Peyer's patch (tissue), 4 donors: Measurements from ENCODE around the gene DHX16. TPM values are rescaled to one million over a fixed set of nuclear protein-coding genes. Genes with fewer than 3 reads are reported as not detected.

Source experiments
- DNase-seq, 3 donors: peaks; one replicate each; pipeline ENCODE4 v3.0.0-alpha.2; 2017 to 2019
- H3K27ac ChIP-seq, 4 donors: fragments of 200-600 bp; sonication (generic); one replicate each; pipeline ENCODE4 v1.5.1; 2016 to 2019
- H3K27me3 ChIP-seq, 2 donors: fragments of 200-600 bp; sonication (generic); one replicate each; pipeline ENCODE4 v1.5.1; 2019
- H3K36me3 ChIP-seq, 3 donors: fragments of 200-600 bp; sonication (generic); one replicate each; pipeline ENCODE4 v1.5.1; 2016 to 2019
- H3K4me1 ChIP-seq, 4 donors: fragments of 200-600 bp; sonication (generic); one replicate each; pipeline ENCODE4 v1.5.1; 2016 to 2019
- H3K4me3 ChIP-seq, 4 donors: fragments of 200-600 bp; sonication (generic); 1 replicate in 3 of 4; 2 replicates in 1 of 4; pipeline ENCODE4 v1.5.1; 2016 to 2019; ENCODE audit warnings: mild to moderate bottlenecking in 1 of 4
- H3K9me3 ChIP-seq, 4 donors: fragments of 200-600 bp; sonication (generic); one replicate each; pipeline ENCODE4 v1.5.1; 2016 to 2019; ENCODE audit warnings: mild to moderate bottlenecking in 1 of 4
- POLR2A ChIP-seq, 2 donors: fragments of 450-650 bp; IDR thresholded peaks; one replicate each; pipeline ENCODE4 v1.5.1; 2017; ENCODE audit warnings: antibody characterized with exemption in 2 of 2, mild to moderate bottlenecking in 2 of 2, moderate library complexity in 2 of 2
- total RNA-seq, 4 donors: library from RNA; depleted of rRNA; stranded (reverse); fragments of >200 nt; gene quantifications; one replicate each; pipeline ENCODE4 v1.1.0, GENCODE V29; 2016
- TF ChIP-seq, protein P1 (sequence below), 6 experiments: fragments of 450-650 bp in 4 of 6; fragments of 200-600 bp in 2 of 6; sonication (generic) in 1 of 6; IDR thresholded peaks; one replicate each; pipeline ENCODE4 v1.5.1; 2017 to 2019; ENCODE audit warnings: antibody characterized with exemption in 6 of 6, mild to moderate bottlenecking in 3 of 6, moderate library complexity in 1 of 6

DHX16 gene
- total RNA-seq, 4 donors from 2014 or later: 39.6 to 68.1 (median 58.2) TPM

DNA sequence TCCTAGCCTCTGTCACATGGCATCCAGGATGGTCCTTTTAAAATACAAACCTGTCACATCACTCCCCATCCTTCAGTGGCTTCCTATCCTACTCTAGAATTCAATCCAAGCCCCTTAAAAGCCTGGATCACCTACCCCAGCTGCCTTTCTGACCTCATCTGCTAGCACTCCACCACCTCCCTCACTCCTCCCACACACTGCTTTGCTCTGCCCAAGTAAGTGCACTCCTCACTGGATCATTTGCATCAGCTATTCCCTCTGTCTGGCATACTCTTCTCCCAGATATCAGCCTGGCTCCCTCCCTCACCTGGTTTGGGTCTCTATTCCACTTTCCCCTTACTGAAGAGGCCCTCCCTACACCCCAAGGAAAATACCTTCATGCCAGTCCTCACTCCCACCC is 15.4 kb downstream of the DHX16 start:
- H3K36me3 ChIP-seq: peaks cover 0 to 100% (median 0%) of the 10 kb centered on the region in 3 donors
- DNase-seq: no peak
- H3K4me1 ChIP-seq: no peaks in the 10 kb centered on the region
- H3K4me3 ChIP-seq: no peak overlapping the region
- H3K27me3 ChIP-seq: no peaks in the 10 kb centered on the region
- TF ChIP-seq, protein P1, sequence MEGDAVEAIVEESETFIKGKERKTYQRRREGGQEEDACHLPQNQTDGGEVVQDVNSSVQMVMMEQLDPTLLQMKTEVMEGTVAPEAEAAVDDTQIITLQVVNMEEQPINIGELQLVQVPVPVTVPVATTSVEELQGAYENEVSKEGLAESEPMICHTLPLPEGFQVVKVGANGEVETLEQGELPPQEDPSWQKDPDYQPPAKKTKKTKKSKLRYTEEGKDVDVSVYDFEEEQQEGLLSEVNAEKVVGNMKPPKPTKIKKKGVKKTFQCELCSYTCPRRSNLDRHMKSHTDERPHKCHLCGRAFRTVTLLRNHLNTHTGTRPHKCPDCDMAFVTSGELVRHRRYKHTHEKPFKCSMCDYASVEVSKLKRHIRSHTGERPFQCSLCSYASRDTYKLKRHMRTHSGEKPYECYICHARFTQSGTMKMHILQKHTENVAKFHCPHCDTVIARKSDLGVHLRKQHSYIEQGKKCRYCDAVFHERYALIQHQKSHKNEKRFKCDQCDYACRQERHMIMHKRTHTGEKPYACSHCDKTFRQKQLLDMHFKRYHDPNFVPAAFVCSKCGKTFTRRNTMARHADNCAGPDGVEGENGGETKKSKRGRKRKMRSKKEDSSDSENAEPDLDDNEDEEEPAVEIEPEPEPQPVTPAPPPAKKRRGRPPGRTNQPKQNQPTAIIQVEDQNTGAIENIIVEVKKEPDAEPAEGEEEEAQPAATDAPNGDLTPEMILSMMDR (IDR thresholded peaks at IDR 0.05): no peak
- no peak for TF ChIP-seq POLR2A (IDR thresholded peaks at IDR 0.05)
- no peaks in the 10 kb centered on the region for H3K9me3 ChIP-seq
- H3K27ac ChIP-seq: no peak overlapping the region

DNA sequence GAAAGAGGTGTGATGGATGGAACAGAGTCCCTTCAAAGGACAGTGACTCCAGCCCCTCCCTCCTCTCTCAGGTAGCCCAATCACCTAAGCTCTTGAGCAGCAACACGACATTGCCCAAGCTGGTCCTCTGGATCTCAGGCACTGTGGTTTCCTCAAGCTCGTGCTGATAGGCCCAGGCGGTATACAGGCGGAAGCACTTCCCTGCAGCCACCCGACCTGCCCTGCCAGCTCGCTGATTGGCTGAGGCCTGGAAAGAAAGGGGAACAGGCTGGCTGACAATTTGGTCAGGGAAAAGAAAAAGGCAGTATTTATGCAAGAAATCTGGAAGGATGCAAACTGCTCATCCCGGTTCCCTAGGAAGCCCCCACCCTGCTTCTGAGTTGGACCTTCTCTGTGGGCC is 16.3 kb downstream of the DHX16 start:
- H3K9me3 ChIP-seq: no peaks in the 10 kb centered on the region
- H3K36me3 ChIP-seq: peaks cover 0 to 100% (median 0%) of the 10 kb centered on the region in 3 donors
- no peak overlapping the region for H3K27ac ChIP-seq
- no peaks in the 10 kb centered on the region for H3K4me1 ChIP-seq
- no peak for TF ChIP-seq POLR2A (IDR thresholded peaks at IDR 0.05)
- TF ChIP-seq, protein P1 (IDR thresholded peaks at IDR 0.05): no peak
- H3K27me3 ChIP-seq: no peaks in the 10 kb centered on the region
- no peak for DNase-seq
- H3K4me3 ChIP-seq: no peak overlapping the region

DNA sequence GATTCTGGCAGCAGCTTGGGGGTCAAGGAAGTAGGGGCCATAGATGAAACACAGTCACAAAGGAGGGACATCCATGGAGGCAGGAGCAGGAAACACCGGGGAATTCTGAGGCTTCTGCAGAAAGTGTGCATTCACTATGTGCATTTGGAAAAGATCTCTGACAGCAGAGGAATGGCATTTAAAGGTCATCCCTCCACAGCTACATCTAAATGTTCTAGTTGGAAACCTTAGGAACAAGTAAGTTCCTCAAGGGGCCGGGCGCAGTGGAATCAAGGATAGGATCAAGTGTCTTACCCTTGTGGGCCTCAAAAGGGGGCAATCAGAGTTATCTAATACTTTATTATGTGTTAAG is 17.1 kb downstream of the DHX16 start:
- H3K36me3 ChIP-seq: peaks cover 0 to 100% (median 0%) of the 10 kb centered on the region in 3 donors
- H3K27ac ChIP-seq: no peak overlapping the region
- TF ChIP-seq, protein P1 (IDR thresholded peaks at IDR 0.05): no peak
- TF ChIP-seq POLR2A (IDR thresholded peaks at IDR 0.05): no peak
- no peaks in the 10 kb centered on the region for H3K4me1 ChIP-seq
- H3K4me3 ChIP-seq: no peak overlapping the region
- H3K9me3 ChIP-seq: no peaks in the 10 kb centered on the region
- no peaks in the 10 kb centered on the region for H3K27me3 ChIP-seq
- no peak for DNase-seq

DNA sequence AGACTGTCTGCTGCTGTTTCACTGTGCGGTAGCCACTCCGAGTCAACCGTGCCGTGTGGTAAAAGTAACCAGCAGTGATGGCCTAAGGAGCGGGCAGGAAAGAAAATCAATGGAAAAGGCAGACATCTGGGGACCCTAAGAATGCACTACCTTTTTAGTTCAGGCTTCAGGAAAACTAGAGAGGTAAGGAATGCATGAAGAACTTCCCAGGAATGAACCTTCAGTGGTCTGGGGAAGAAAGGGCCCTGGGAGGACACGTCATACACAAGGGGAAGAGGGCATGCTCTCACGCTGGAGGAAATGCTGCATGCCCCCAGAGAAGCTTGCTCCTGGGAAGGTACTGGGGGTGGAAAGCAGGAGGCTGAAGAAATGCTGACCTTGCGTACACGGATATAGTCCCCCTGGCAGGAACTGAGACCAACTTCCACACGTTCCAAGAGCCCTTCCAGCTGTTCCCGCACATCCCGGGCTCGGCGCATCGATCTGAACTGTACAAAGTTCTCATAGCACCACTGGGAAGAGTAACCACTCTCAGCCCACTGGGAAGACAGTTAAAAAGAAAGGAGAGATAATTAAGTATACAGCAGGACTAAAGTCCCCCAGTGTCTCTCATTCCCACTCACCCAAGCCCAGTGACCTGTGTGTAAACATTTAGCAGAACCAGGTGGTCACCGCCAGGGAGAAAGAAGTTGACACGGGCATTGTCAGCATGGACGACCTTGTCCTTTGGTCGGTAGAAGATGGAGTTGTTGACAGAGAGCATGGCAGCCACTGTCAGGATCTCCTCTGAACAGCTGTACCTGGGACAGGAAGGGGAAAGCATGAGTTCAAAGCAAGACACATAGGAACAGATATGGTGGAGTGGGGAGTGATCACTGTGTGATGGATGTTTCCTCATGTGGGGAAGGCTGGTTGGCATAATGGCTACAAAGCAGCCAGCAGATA is 17.7 kb downstream of the DHX16 start:
- Histone ChIP-seq H3K27me3 (no peaks in the 10 kb centered on the region), H3K36me3 (peaks cover 0 to 98% (median 0%) of the 10 kb centered on the region in 3 donors), H3K4me1 (no peaks in the 10 kb centered on the region), H3K4me3 (no peak overlapping the region), H3K27ac (no peak overlapping the region), H3K9me3 (no peaks in the 10 kb centered on the region)
- TF ChIP-seq, protein P1 (IDR thresholded peaks at IDR 0.05): no peak
- no peak for TF ChIP-seq POLR2A (IDR thresholded peaks at IDR 0.05)
- no peak for DNase-seq

DNA sequence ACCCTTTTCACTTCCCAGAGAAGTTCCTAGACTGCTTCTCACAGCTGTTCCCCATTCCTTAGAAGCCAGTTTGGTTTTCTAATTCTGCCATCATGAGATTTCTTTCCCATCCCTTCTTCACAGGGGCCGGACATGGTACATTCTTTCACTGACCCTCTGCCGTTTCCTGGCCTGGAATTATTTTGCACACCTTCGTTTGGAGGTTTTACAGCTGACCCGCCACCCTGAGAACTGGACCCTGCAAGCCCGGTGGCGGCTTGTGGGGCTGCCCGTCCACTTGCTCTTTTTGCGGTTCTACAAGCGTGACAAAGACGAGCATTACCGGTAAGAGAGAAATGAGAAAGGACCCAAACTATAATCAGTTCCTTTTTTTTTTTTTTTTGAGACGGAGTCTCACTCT is 21.7 kb downstream of the DHX16 start:
- no peaks in the 10 kb centered on the region for H3K27me3 ChIP-seq
- H3K36me3 ChIP-seq: peaks cover 0 to 65% (median 0%) of the 10 kb centered on the region in 3 donors
- no peak overlapping the region for H3K4me3 ChIP-seq
- H3K27ac ChIP-seq: no peak overlapping the region
- no peaks in the 10 kb centered on the region for H3K9me3 ChIP-seq
- peaks cover 0 to 17% (median 7%) of the 10 kb centered on the region in 4 donors for H3K4me1 ChIP-seq
- no peak for TF ChIP-seq POLR2A (IDR thresholded peaks at IDR 0.05)
- TF ChIP-seq, protein P1 (IDR thresholded peaks at IDR 0.05): no peak
- no peak for DNase-seq
